Upper lobe of right lung (tissue), 1 donor: ENCODE measurements around the gene DARS1. TPM values are rescaled to one million over a fixed set of nuclear protein-coding genes. Genes with fewer than 3 reads are reported as not detected.

ENCODE experiments used
- ATAC-seq: fragments of 200-7000 bp; cut with Tn5 transposase; one replicate; pipeline ENCODE4 v1.9.1; 2020; ENCODE audit warnings: mild to moderate bottlenecking, moderate library complexity
- DNase-seq: peaks from one replicate; pipeline ENCODE4 v3.0.0-alpha.2; 2020
- H3K27ac ChIP-seq: fragments of 200-600 bp; one replicate; pipeline ENCODE4 v1.8.0; 2022
- H3K27me3 ChIP-seq: fragments of 200-600 bp; one replicate; pipeline ENCODE4 v1.8.0; 2022; ENCODE audit warnings: mild to moderate bottlenecking
- H3K36me3 ChIP-seq: fragments of 200-600 bp; one replicate; pipeline ENCODE4 v1.8.0; 2022
- H3K4me1 ChIP-seq: fragments of 200-600 bp; one replicate; pipeline ENCODE4 v1.8.0; 2022
- H3K4me3 ChIP-seq: fragments of 200-600 bp; one replicate; pipeline ENCODE4 v1.8.0; 2022; ENCODE audit warnings: mild to moderate bottlenecking
- H3K9me3 ChIP-seq: fragments of 200-600 bp; one replicate; pipeline ENCODE4 v1.8.0; 2022
- CTCF ChIP-seq: fragments of 200-600 bp; IDR thresholded peaks from one replicate; pipeline ENCODE4 v1.8.0; 2022; ENCODE audit warnings: antibody characterized with exemption
- intact Hi-C: fragments of 100-400 bp; cut with DNase I; formaldehyde crosslinking; loops from one replicate; pipeline ENCODE4 v1.11.0; 2022
- total RNA-seq: library from RNA; stranded (reverse); fragmentation: NEBNext Ultra II Directional; extraction: Animal tissue kit (Norgen Biotek cat#: 25700); gene quantifications from one replicate; pipeline ENCODE4 v1.2.1, GENCODE V29; 2021
- donor health status: DM: no; HTN: yes; CAD: no; lungs with severe emphysema.

Gene DARS1
- total RNA-seq, 1 donor from 2014 or later: 55.3 TPM

GRCh38 chr2:136030406-136030805, 45.0 kb upstream of the DARS1 start:
- Histone ChIP-seq H3K4me1 (peaks cover 6% of the 10 kb centered on the region), H3K36me3 (no peaks in the 10 kb centered on the region), H3K9me3 (no peaks in the 10 kb centered on the region), H3K27me3 (peaks cover 4% of the 10 kb centered on the region), H3K4me3 (no peak overlapping the region), H3K27ac (no peak overlapping the region)
- DNase-seq (no peak), ATAC-seq (no peak)
- intact Hi-C loops: no loop called here
- TF ChIP-seq CTCF: no peak

GRCh38 chr2:136029149-136029548, 43.7 kb upstream of the DARS1 start:
- Histone ChIP-seq H3K4me1 (peaks cover 8% of the 10 kb centered on the region), H3K4me3 (no peak overlapping the region), H3K27ac (no peak overlapping the region), H3K36me3 (no peaks in the 10 kb centered on the region), H3K9me3 (no peaks in the 10 kb centered on the region), H3K27me3 (peaks cover 4% of the 10 kb centered on the region)
- TF ChIP-seq CTCF: no peak
- ATAC-seq (no peak), DNase-seq (no peak)
- intact Hi-C loops: no loop called here

GRCh38 chr2:136028001-136028400, 42.6 kb upstream of the DARS1 start:
- H3K27ac ChIP-seq: no peak overlapping the region
- peaks cover 8% of the 10 kb centered on the region for H3K4me1 ChIP-seq
- ATAC-seq (no peak), DNase-seq (no peak)
- H3K4me3 ChIP-seq: no peak overlapping the region
- H3K36me3 ChIP-seq: no peaks in the 10 kb centered on the region
- intact Hi-C loops: no loop called here
- H3K27me3 ChIP-seq: peaks cover 4% of the 10 kb centered on the region
- no peaks in the 10 kb centered on the region for H3K9me3 ChIP-seq
- no peak for TF ChIP-seq CTCF

- Histone ChIP-seq H3K9me3 (no peaks in the 10 kb centered on the region), H3K4me3 (no peak overlapping the region), H3K27me3 (peaks cover 4% of the 10 kb centered on the region), H3K4me1 (peaks cover 8% of the 10 kb centered on the region), H3K27ac (no peak overlapping the region), H3K36me3 (no peaks in the 10 kb centered on the region)
- TF ChIP-seq CTCF: no peak
- intact Hi-C loops: no loop called here
- no peak for DNase-seq
- ATAC-seq: no peak
Measured at GRCh38 chr2:136027112-136027511, 41.7 kb upstream of the DARS1 start.

- TF ChIP-seq CTCF: no peak
- intact Hi-C loops: no loop called here
- Histone ChIP-seq H3K4me1 (peaks cover 16% of the 10 kb centered on the region), H3K27ac (no peak overlapping the region), H3K9me3 (no peaks in the 10 kb centered on the region), H3K4me3 (no peak overlapping the region), H3K36me3 (no peaks in the 10 kb centered on the region), H3K27me3 (peaks cover 4% of the 10 kb centered on the region)
- peak; percentile 90 for ATAC-seq
- peak; percentile 85 for DNase-seq
Measured at GRCh38 chr2:136025057-136025973, 39.9 kb upstream of the DARS1 start.
